Lower leg skin (tissue), 4 donors: Measurements from ENCODE around the gene DSCAML1. TPM values are rescaled to one million over a fixed set of nuclear protein-coding genes. Genes with fewer than 3 reads are reported as not detected.

Experiments
- DNase-seq, 2 donors: peaks; one replicate each; pipeline ENCODE4 v3.0.0-alpha.2; 2019; ENCODE audit warnings: low spot score in 2 of 2
- H3K4me3 ChIP-seq: fragments of 200-600 bp; sonication (generic); 2 replicates; pipeline ENCODE4 v1.5.1; 2017; ENCODE audit warnings: mild to moderate bottlenecking, low read depth; ENCODE audit not compliant: poor library complexity, severe bottlenecking
- POLR2A ChIP-seq, 2 donors: fragments of 450-650 bp; IDR thresholded peaks; one replicate each; pipeline ENCODE4 v1.6.1; 2016 to 2017; ENCODE audit warnings: antibody characterized with exemption in 2 of 2, mild to moderate bottlenecking in 1 of 2, moderate library complexity in 1 of 2
- whole genome bisulfite sequencing, 2 donors: methylation state at CpG; one replicate each; pipeline ENCODE4 v1.1.5; 2018; 5-methylcytosine and 5-hydroxymethylcytosine counted together
- intact Hi-C: fragments of 100-400 bp; cut with DNase I; formaldehyde crosslinking; loops from one replicate; pipeline ENCODE4 v1.15.0; 2023; ENCODE audit warnings: low total_unique reads
- total RNA-seq, 4 donors: library from RNA; depleted of rRNA; stranded (reverse); fragments of >200 nt; gene quantifications; one replicate each; pipeline ENCODE4 v1.1.0, GENCODE V29; 2016
- TF ChIP-seq, protein P1 (sequence below), 3 donors: fragments of 450-650 bp; IDR thresholded peaks; one replicate each; pipeline ENCODE4 v1.5.1; 2016; ENCODE audit warnings: antibody characterized with exemption in 3 of 3, mild to moderate bottlenecking in 3 of 3, moderate library complexity in 2 of 3

The DSCAML1 gene
- total RNA-seq, 4 donors from 2014 or later, result 0.07 to 0.13 (median 0.08) TPM

DNA sequence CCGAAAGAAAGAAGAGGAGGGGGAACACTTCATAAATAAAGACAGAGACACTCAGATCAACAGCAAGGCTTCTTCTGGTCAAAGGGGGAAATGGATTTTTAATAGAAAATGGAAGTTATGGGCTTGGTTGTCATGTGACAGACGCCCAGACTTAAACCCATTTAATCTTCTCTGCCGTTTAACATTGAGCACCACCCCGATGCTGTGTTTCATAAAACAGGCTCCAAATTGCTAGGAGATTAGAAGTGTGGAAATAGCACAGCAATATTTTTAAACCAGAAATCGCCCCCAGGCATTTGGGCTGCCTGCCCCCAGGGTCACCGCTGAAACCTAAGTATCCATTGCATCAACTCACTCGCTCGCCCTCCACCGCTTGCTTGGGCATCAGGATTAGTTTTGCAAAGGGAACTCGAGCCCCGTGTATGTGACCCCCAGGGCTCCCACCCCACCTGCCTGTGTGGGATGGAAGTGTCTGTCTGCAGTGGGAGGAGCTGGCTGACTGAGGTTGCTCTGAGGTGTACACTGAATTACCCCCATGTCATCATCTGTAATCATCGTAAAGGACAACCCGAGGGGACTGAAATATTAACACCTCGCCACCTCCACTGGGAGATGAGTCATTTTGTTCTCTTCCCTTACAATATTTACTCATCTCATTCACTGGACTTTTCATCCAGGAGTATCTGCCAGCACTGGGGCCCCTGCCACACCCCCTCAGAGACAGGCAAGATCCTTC is 10.7 kb downstream of the DSCAML1 start:
- intact Hi-C loops, result no loop called here
- WGBS, 2 donors, result 35 to 39% methylated on average over 14 of the region's 14 CpGs
- TF ChIP-seq, protein P1, sequence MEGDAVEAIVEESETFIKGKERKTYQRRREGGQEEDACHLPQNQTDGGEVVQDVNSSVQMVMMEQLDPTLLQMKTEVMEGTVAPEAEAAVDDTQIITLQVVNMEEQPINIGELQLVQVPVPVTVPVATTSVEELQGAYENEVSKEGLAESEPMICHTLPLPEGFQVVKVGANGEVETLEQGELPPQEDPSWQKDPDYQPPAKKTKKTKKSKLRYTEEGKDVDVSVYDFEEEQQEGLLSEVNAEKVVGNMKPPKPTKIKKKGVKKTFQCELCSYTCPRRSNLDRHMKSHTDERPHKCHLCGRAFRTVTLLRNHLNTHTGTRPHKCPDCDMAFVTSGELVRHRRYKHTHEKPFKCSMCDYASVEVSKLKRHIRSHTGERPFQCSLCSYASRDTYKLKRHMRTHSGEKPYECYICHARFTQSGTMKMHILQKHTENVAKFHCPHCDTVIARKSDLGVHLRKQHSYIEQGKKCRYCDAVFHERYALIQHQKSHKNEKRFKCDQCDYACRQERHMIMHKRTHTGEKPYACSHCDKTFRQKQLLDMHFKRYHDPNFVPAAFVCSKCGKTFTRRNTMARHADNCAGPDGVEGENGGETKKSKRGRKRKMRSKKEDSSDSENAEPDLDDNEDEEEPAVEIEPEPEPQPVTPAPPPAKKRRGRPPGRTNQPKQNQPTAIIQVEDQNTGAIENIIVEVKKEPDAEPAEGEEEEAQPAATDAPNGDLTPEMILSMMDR (IDR thresholded peaks at IDR 0.05), result no peak
- no peak for TF ChIP-seq POLR2A (IDR thresholded peaks at IDR 0.05)
- no peak for DNase-seq
- no peak overlapping the region for H3K4me3 ChIP-seq

DNA sequence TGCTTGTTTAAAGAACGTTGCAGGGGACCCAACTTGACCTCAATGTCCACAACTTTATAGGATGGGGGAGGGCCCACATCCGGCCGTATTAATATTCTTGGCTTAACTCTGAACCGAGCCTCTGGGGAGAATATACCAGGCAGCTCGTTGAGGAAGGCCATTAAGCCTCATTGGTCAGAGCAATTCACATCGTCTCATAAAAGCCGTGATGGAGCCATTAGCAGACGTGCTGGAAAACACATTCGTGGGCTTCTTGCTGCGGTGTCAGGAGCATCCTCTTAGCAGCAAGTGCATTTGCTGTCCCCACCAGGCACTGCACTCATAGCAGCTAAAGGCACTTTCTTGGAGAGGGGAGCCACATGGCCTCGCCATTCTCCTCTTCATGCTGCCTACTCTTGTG is 14.9 kb downstream of the DSCAML1 start:
- TF ChIP-seq, protein P1 (IDR thresholded peaks at IDR 0.05), result no peak
- no peak for TF ChIP-seq POLR2A (IDR thresholded peaks at IDR 0.05)
- WGBS, 2 donors, result 71 to 74% methylated on average over 11 of the region's 11 CpGs
- intact Hi-C loops, result no loop called here
- no peak for DNase-seq
- H3K4me3 ChIP-seq, result no peak overlapping the region

DNA sequence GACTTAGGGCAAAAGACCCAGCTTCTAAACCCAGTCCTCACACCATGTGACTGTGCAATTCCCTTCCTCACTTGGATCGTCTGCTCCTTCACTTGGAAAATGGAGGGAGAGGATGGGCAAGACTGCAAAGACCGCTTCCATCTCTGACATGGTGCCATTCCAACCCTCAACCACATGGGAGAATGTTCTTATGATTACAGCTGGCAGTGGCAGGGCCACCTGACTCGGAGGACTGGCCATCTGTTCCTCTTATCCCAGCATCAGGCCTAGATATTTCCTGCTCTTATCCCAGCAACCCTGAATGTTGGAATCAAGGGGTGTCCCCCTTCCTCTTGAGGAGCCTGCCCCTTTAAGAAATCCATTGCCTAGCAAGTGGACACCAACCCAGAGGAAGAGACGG is 15.4 kb downstream of the DSCAML1 start:
- intact Hi-C loops, result no loop called here
- WGBS, 2 donors, result 75 to 77% methylated on average over 4 of the region's 4 CpGs
- TF ChIP-seq, protein P1 (IDR thresholded peaks at IDR 0.05), result no peak
- TF ChIP-seq POLR2A (IDR thresholded peaks at IDR 0.05), result no peak
- H3K4me3 ChIP-seq, result no peak overlapping the region
- DNase-seq, result no peak

DNA sequence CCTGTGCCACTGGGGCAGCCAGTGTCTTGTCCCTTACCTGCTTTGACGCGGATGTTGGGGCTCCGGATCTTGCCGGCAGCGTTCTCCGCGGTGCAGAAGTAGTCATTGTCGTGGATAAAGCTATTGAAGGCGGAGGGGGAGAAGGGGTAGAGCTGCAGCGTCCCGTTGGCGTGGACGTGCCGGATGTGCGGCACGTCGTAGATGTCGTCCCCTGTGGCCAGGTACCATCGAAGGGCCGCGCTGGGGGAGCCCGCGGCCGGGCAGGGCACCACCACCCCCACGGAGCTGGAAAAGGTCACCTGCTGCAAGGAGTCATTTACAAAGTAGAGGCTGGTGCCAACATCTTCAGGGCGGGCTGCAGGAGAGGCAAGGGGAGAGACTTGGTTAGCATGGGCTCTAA is 16.6 kb downstream of the DSCAML1 start:
- H3K4me3 ChIP-seq, result no peak overlapping the region
- TF ChIP-seq, protein P1 (IDR thresholded peaks at IDR 0.05), result no peak
- TF ChIP-seq POLR2A (IDR thresholded peaks at IDR 0.05), result no peak
- WGBS, 2 donors, result 85 to 89% methylated on average over 26 of the region's 26 CpGs
- no peak for DNase-seq
- intact Hi-C loops, result no loop called here

DNA sequence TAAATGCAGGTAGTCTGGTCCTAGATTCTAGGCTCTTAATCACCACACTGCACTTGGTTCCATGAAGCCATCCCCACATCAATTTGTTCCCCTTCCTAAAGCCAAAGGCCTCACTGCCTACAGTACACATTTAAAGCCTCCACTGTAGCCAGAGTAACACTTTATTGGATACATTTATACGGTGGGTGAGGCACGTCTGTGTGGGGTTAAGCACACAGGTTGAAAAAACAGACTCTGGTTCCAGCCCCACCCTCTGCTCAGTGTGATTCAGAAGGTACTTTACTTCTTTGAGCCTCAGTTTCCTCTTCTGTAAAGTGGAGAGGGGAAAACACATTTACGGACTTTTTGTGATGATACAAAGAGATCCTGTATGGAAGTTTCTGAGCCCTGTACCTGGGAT is 22.5 kb downstream of the DSCAML1 start:
- intact Hi-C loops, result no loop called here
- DNase-seq, result no peak
- TF ChIP-seq POLR2A (IDR thresholded peaks at IDR 0.05), result no peak
- TF ChIP-seq, protein P1 (IDR thresholded peaks at IDR 0.05), result no peak
- no peak overlapping the region for H3K4me3 ChIP-seq
- WGBS, 2 donors, result 77 to 78% methylated on average over 3 of the region's 3 CpGs

DNA sequence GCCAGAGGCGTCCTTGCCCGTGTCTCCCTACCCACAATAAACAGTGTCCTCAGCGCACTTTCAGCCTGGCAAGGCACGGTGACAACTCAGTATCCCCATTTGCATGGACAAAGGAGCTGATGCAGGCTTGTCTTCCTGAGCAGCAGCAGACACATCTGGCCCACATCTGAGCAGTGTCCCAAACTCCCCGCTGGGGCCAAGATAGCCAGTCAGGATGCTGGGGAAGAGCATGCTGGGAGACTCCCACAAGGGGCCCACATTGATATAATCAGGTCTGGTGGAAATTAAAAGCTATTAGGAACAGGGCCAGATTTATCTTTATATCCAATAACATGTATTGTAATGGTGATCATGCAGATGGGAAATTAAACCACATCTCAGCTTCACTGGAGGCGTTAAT is 24.7 kb downstream of the DSCAML1 start:
- no peak for DNase-seq
- WGBS, 2 donors, result 82 to 85% methylated on average over 6 of the region's 6 CpGs
- intact Hi-C loops, result no loop called here
- H3K4me3 ChIP-seq, result no peak overlapping the region
- no peak for TF ChIP-seq POLR2A (IDR thresholded peaks at IDR 0.05)
- TF ChIP-seq, protein P1 (IDR thresholded peaks at IDR 0.05), result no peak
